ENCODE data around the gene ETV6.

DNA sequence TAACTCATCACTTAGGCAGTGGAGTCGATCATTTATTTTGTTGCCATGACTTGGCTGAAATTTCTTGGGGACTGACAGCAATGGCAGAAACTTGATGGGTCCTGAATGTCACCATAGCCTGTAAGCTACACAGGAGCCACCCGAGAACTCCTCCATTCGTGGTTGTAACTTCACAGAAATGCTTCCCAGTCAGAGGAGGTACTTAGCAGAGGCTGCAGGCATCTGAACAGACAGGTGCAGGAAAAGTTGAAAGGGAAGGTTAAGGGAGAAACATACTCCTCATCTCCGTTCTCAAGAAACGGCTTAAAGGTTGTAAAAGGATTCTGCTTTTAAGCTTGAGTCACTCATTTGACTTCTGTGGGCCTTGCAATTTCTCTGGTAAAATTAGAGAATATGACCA, 47.7 kb downstream of the ETV6 start:
- TF ChIP-seq, protein P1, sequence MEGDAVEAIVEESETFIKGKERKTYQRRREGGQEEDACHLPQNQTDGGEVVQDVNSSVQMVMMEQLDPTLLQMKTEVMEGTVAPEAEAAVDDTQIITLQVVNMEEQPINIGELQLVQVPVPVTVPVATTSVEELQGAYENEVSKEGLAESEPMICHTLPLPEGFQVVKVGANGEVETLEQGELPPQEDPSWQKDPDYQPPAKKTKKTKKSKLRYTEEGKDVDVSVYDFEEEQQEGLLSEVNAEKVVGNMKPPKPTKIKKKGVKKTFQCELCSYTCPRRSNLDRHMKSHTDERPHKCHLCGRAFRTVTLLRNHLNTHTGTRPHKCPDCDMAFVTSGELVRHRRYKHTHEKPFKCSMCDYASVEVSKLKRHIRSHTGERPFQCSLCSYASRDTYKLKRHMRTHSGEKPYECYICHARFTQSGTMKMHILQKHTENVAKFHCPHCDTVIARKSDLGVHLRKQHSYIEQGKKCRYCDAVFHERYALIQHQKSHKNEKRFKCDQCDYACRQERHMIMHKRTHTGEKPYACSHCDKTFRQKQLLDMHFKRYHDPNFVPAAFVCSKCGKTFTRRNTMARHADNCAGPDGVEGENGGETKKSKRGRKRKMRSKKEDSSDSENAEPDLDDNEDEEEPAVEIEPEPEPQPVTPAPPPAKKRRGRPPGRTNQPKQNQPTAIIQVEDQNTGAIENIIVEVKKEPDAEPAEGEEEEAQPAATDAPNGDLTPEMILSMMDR (conservative IDR thresholded peaks at IDR 0.05; ENCODE audit: low read length), result no peak
- TF ChIP-seq EZH2phosphoT487 (IDR thresholded peaks at IDR 0.05; ENCODE audit: borderline replicate concordance), result no peak
